BJ (cell line): ENCODE measurements around the gene ANKRD44. TPM values are rescaled to one million over a fixed set of nuclear protein-coding genes. Genes with fewer than 3 reads are reported as not detected.
A peak's percentile ranks its signal among the peaks of the same experiment; 100 is the strongest.

Experiments
- CTCF ChIA-PET: fragments of 350-600 bp; formaldehyde crosslinking; extraction: SDS; loops from one replicate; lab custom pipeline; 2021; ENCODE audit warnings: antibody characterized with exemption, inconsistent platforms; lab: Yijun Ruan, JAX
- POLR2A ChIA-PET: fragments of 300-600 bp; sonication (Branson Sonifier 250); formaldehyde crosslinking; extraction: SDS; loops from one replicate; lab custom pipeline; 2021; ENCODE audit warnings: antibody characterized with exemption; lab: Charles Lee
- DNase-seq: peaks from one replicate; pipeline ENCODE4 v3.0.0-alpha.2; 2011; ENCODE audit warnings: low read depth
- H3K27me3 ChIP-seq: 2 replicates; pipeline ENCODE4 v1.6.0; 2011; ENCODE audit warnings: low read length; ENCODE audit not compliant: control insufficient read depth, insufficient read depth
- H3K36me3 ChIP-seq: 2 replicates; pipeline ENCODE4 v1.5.1; 2011; ENCODE audit warnings: low read length; ENCODE audit not compliant: control insufficient read depth, insufficient read depth
- H3K4me3 ChIP-seq: 2 replicates; pipeline ENCODE4 v1.5.1; 2011; ENCODE audit warnings: low read depth, mild to moderate bottlenecking, control low read depth, low read length
- polyA plus RNA-seq: library from polyadenylated mRNA; depleted of rRNA; stranded (reverse); fragments of >200 nt; gene quantifications from 2 replicates; pipeline ENCODE4 v1.2.3, GENCODE V29; 2011
- TF ChIP-seq, protein P1 (sequence below): IDR thresholded peaks from 2 replicates; pipeline ENCODE4 v1.5.1; 2011; ENCODE audit warnings: low read depth, mild to moderate bottlenecking, control low read depth, inconsistent platforms, low read length, moderate library complexity; ENCODE audit not compliant: insufficient read depth

ANKRD44 gene
- polyA plus RNA-seq, 1 experiment, result 12.4 TPM

- TF ChIP-seq, protein P1, sequence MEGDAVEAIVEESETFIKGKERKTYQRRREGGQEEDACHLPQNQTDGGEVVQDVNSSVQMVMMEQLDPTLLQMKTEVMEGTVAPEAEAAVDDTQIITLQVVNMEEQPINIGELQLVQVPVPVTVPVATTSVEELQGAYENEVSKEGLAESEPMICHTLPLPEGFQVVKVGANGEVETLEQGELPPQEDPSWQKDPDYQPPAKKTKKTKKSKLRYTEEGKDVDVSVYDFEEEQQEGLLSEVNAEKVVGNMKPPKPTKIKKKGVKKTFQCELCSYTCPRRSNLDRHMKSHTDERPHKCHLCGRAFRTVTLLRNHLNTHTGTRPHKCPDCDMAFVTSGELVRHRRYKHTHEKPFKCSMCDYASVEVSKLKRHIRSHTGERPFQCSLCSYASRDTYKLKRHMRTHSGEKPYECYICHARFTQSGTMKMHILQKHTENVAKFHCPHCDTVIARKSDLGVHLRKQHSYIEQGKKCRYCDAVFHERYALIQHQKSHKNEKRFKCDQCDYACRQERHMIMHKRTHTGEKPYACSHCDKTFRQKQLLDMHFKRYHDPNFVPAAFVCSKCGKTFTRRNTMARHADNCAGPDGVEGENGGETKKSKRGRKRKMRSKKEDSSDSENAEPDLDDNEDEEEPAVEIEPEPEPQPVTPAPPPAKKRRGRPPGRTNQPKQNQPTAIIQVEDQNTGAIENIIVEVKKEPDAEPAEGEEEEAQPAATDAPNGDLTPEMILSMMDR, result no peak
- POLR2A ChIA-PET, result no interaction called here
- Histone ChIP-seq H3K27me3 (no peaks in the 10 kb centered on the region), H3K4me3 (no peak overlapping the region), H3K36me3 (no peaks in the 10 kb centered on the region)
- no peak for DNase-seq
- CTCF ChIA-PET, result no interaction called here
Observed at GRCh38 chr2:196990788-196991461, 319.7 kb downstream of the ANKRD44 start.

DNA sequence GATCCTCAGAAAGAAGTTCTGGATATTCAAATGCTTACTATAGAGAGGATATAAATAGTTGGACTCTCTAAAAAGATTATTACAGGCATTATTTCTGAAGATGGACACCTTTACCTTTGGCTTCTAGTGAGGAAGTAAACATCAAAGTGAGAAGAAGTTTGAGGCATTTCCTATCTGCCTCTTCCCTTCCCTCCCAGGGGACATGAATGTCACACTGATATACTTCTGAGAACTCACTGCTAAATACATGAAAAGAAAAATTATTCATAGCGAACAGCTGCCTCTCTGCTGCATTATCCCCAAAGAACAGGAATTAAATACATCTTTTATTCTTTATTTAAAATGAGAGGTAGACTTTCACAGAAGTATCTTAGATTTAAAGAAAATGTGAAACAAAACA lies 320.5 kb downstream of the ANKRD44 start:
- Histone ChIP-seq H3K36me3 (no peaks in the 10 kb centered on the region), H3K4me3 (no peak overlapping the region), H3K27me3 (no peaks in the 10 kb centered on the region)
- no peak for DNase-seq
- CTCF ChIA-PET, result no interaction called here
- TF ChIP-seq, protein P1, result no peak
- POLR2A ChIA-PET, result no interaction called here

DNA sequence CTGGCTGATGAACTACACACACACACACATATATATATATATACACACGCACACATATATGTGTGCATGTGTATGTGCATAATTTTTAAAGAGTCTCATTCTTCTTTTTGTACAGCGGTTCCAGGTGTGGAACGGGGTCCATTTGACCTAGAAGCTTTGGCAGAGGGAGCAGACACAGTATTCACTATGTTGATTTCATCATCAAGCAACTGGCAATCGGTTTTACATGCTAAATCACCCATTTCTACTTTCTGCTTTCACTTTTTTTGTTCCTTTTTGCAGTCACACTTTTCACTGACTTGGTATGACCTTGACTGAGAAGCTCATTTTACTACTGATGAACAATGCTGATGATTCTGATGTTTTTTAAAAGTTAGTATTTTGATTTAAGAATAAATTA lies 321.1 kb downstream of the ANKRD44 start:
- H3K36me3 ChIP-seq, result no peaks in the 10 kb centered on the region
- no peak for DNase-seq
- TF ChIP-seq, protein P1, result no peak
- CTCF ChIA-PET, result no interaction called here
- no peak overlapping the region for H3K4me3 ChIP-seq
- no peaks in the 10 kb centered on the region for H3K27me3 ChIP-seq
- POLR2A ChIA-PET, result no interaction called here

DNA sequence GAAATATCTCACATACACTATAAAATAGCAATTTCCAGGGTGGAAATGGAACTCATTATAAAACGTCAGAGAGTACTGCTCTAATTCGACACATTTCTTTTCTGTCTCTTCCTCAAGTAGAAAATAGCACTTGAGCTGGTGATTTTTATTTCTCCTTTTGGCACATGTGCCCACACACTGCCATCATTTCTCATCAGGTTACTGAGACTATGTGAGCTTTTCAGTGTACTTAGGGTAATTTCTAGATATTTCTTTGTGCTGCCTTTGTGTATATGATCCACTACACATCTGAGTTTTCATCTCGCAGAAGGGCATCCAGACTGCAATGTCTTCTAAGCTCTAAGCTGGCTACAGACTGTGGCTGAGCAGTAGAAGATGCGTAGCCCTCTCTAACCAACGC lies 321.9 kb downstream of the ANKRD44 start:
- CTCF ChIA-PET, result no interaction called here
- Histone ChIP-seq H3K4me3 (no peak overlapping the region), H3K27me3 (no peaks in the 10 kb centered on the region), H3K36me3 (no peaks in the 10 kb centered on the region)
- TF ChIP-seq, protein P1, result no peak
- no peak for DNase-seq
- POLR2A ChIA-PET, result interaction anchor here (0.6 kb wide), 1 partner anchor 19 kb away, joined by 4 read pairs; no protein-coding TSS in a partner anchor

DNA sequence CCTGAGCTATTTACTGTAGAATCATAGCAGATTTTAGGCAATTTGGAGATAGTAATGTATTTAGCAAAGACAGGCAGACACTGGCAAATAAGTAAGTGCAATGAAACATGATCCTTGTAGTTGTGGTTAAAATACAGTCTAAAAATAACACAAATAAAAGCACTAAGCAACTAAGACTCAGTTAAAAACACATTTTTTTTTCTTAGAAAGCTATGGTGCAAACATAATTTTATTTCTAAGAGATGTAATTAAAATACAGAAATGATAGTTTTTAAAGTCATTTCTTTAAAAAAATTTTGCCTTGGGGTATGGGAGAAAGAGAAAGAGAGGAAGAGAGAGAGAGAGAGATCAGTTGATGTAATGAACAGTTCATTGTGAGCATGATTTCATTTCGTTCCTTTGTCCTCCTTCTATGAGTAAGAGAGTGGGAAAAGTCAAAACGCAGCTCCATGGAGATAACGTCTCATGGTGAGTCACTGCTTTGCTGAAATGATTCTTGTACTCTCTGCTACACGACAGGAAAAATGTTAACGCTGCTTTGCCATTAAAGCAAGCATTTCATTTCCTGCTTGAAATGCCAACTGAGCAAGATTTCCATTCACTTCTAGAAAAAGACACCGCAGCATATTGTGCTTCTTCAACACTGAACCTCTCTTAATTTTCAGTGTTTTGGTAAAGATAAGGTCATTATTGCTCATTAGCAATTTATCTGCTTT lies 322.8 kb downstream of the ANKRD44 start:
- CTCF ChIA-PET, result interaction anchor here (0.5 kb wide), 1 partner anchor 118 kb away, joined by 3 read pairs; no protein-coding TSS in a partner anchor
- DNase-seq, result peak; percentile 94
- TF ChIP-seq, protein P1, result no peak
- Histone ChIP-seq H3K4me3 (peak overlapping the region; percentile 6; the same call in 1 of the 2 replicates), H3K36me3 (no peaks in the 10 kb centered on the region), H3K27me3 (no peaks in the 10 kb centered on the region)
- POLR2A ChIA-PET, result interaction anchor here (0.6 kb wide), 1 partner anchor 20 kb away, joined by 4 read pairs; no protein-coding TSS in a partner anchor
